ENCODE measurements around the gene MPEG1. TPM values are rescaled to one million over a fixed set of nuclear protein-coding genes. Genes with fewer than 3 reads are reported as not detected.

The MPEG1 gene
- total and polyA plus RNA-seq, 2 experiments from 2014 or later, result not detected

DNA sequence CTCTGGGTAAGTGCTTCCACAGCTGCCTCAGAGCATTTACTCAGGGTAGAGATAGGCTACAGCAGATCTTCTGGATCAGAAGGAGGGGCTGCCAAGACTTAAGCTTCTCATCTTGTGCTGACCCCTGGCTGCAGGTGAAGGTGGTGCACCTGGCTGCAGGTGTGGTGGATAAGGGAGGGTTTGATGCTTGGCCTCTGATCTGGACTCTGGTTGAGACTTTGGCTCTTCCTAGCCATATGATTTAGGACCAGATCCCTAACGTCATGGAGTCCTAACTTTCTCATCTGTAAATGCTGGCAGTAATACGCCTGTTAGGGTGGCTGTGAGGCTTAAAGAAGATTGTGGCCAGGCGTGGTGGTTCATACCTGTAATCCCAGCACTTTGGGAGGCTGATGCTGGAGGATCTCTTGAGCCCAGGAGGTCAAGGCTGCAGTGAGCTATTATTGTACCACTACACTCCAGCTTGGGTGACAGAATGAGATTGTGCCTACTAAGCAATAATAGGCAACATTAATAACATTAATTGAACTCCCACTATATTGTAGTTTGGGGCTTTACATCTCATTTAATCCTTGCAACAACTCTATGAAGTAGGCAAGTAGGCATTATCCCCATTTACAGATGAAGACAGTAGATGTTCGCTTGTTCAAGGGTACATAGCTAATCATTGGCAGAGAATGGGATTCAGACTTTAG is 30.1 kb downstream of the MPEG1 start:
- no peaks in the 10 kb centered on the region for H3K79me2 ChIP-seq (ENCODE audit: insufficient read depth)
- H3K4me2 ChIP-seq (ENCODE audit: unreplicated experiment), result no peak overlapping the region
- H3F3A ChIP-seq (ENCODE audit: insufficient read depth), result no peaks in the 10 kb centered on the region
- no peaks in the 10 kb centered on the region for H4K20me1 ChIP-seq (ENCODE audit: insufficient read depth)
- H3K4me3 ChIP-seq, result no peak overlapping the region
- H3K9me3 ChIP-seq (ENCODE audit: low read depth), result no peaks in the 10 kb centered on the region
- H2AFZ ChIP-seq, result no peak overlapping the region
- H3K27ac ChIP-seq, result no peak overlapping the region
- no peak overlapping the region for H3K9ac ChIP-seq
- TF ChIP-seq EZH2 (IDR thresholded peaks at IDR 0.05; ENCODE audit: insufficient read depth, poor library complexity, severe bottlenecking) (no peak), EZH2phosphoT487 (IDR thresholded peaks at IDR 0.05; ENCODE audit: insufficient read depth, low read depth) (no peak)
- in situ Hi-C loops (cut with MboI), result loop anchor here (25.0 kb wide), 1 partner anchor 505 kb away; no protein-coding TSS in a partner anchor
- H3K36me3 ChIP-seq (ENCODE audit: low read depth), result no peaks in the 10 kb centered on the region
- DNase-seq, result no peak
- no peaks in the 10 kb centered on the region for H3K9me2 ChIP-seq (ENCODE audit: insufficient read depth)
- H3K4me1 ChIP-seq (ENCODE audit: insufficient read depth), result no peaks in the 10 kb centered on the region
- WGBS, 2 experiments (ENCODE audit: low coverage in 1 of 2, low lambda C conversion rate in 2 of 2, missing lambda C conversion rate in 2 of 2), result 68 to 74% methylated on average over 4 of the region's 4 CpGs
- 0 out of 2 replicates have a peak, but pooled peaks cover 4% of the 10 kb centered on the region for H3K27me3 ChIP-seq (replicated peaks; ENCODE audit: insufficient read depth)

DNA sequence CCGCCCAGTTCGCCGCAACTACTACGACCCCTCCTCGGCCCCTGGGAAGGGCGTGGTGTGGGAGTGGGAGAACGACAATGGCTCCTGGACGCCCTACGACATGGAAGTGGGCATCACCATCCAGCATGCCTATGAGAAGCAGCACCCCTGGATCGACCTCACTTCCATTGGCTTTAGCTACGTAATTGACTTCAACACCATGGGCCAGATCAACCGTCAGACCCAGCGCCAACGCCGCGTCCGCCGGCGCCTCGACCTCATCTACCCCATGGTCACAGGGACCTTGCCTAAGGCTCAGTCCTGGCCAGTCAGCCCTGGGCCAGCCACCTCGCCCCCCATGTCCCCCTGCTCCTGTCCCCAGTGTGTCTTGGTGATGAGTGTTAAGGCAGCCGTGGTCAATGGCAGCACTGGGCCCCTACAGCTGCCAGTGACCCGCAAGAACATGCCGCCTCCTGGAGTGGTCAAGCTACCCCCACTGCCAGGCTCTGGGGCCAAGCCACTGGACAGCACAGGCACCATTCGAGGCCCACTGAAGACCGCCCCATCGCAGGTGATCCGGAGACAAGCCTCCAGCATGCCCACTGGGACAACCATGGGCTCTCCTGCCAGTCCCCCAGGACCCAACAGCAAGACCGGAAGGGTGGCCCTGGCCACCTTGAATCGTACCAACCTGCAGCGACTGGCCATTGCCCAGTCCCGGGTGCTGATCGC is 30.8 kb downstream of the MPEG1 start:
- H4K20me1 ChIP-seq (ENCODE audit: insufficient read depth), result no peaks in the 10 kb centered on the region
- no peak overlapping the region for H3K27ac ChIP-seq
- H3K36me3 ChIP-seq (ENCODE audit: low read depth), result no peaks in the 10 kb centered on the region
- H3K9me2 ChIP-seq (ENCODE audit: insufficient read depth), result no peaks in the 10 kb centered on the region
- no peak overlapping the region for H3K9ac ChIP-seq
- 0 out of 2 replicates have a peak, but pooled peaks cover 4% of the 10 kb centered on the region for H3K27me3 ChIP-seq (replicated peaks; ENCODE audit: insufficient read depth)
- no peak overlapping the region for H2AFZ ChIP-seq
- TF ChIP-seq EZH2phosphoT487 (IDR thresholded peaks at IDR 0.05; ENCODE audit: insufficient read depth, low read depth) (no peak), EZH2 (IDR thresholded peaks at IDR 0.05; ENCODE audit: insufficient read depth, poor library complexity, severe bottlenecking) (no peak)
- in situ Hi-C loops (cut with MboI), result loop anchor here (25.0 kb wide), 1 partner anchor 505 kb away; no protein-coding TSS in a partner anchor
- no peaks in the 10 kb centered on the region for H3K4me1 ChIP-seq (ENCODE audit: insufficient read depth)
- DNase-seq, result no peak
- no peaks in the 10 kb centered on the region for H3K9me3 ChIP-seq (ENCODE audit: low read depth)
- WGBS, 2 experiments (ENCODE audit: low coverage in 1 of 2, low lambda C conversion rate in 2 of 2, missing lambda C conversion rate in 2 of 2), result 87 to 90% methylated on average over 30 of the region's 33 CpGs
- no peak overlapping the region for H3K4me3 ChIP-seq
- H3F3A ChIP-seq (ENCODE audit: insufficient read depth), result no peaks in the 10 kb centered on the region
- no peak overlapping the region for H3K4me2 ChIP-seq (ENCODE audit: unreplicated experiment)
- no peaks in the 10 kb centered on the region for H3K79me2 ChIP-seq (ENCODE audit: insufficient read depth)

DNA sequence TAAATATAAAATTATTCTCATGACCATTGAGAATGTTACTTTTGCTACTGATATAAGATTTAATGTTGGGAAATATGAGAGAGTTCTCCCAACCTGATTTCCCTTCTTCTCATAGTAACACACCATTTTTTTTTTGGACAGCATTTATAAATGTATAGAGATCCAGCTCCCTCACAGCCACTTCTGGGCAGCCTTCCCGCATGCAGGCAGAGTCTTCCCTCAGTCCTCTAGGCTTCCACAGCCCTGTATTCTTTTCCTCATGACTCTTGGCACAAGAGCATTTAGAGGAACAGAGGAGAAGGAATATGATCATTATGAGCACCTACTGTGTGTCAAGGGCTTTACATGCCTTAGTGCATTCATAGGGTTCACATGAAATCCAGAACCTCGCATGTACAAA is 31.8 kb downstream of the MPEG1 start:
- H3K79me2 ChIP-seq (ENCODE audit: insufficient read depth), result no peaks in the 10 kb centered on the region

DNA sequence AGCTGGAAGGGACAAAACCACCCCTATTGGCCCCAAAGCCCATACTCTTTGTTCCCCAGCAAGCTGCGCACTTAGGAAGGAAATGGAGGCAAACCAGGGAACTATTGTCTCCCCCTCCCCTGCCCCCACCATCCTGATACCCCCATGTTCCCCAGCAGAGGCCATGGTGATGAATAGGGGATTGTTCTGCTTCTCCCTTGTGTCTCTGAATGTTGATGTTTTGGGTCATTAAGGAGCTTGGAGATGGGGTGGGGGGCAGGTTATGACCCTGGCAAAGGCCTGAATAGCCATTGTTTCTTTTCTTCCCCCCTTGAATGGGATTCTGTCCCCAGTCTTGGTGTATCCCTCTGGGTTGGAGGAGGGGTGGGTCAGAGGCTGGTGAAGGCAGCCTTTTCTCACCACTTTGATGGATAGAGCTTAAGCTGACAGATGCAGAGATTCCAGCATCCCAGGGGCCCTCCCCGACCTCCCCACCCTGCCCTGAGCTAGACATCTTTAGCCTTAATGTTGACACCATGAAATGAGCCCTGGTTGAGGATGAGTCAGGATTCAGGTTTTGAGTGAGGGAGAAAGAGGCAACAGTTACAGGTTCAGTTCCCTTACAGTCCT is 32.5 kb downstream of the MPEG1 start:
- no peak overlapping the region for H3K4me3 ChIP-seq
- in situ Hi-C loops (cut with MboI), result loop anchor here (25.0 kb wide), 1 partner anchor 507 kb away; no protein-coding TSS in a partner anchor
- 0 out of 2 replicates have a peak, but pooled peaks cover 4% of the 10 kb centered on the region for H3K27me3 ChIP-seq (replicated peaks; ENCODE audit: insufficient read depth)
- H3K27ac ChIP-seq, result no peak overlapping the region
- TF ChIP-seq EZH2 (IDR thresholded peaks at IDR 0.05; ENCODE audit: insufficient read depth, poor library complexity, severe bottlenecking) (no peak), EZH2phosphoT487 (IDR thresholded peaks at IDR 0.05; ENCODE audit: insufficient read depth, low read depth) (no peak)
- no peak overlapping the region for H3K4me2 ChIP-seq (ENCODE audit: unreplicated experiment)
- H3K79me2 ChIP-seq (ENCODE audit: insufficient read depth), result no peaks in the 10 kb centered on the region
- H3K9me3 ChIP-seq (ENCODE audit: low read depth), result no peaks in the 10 kb centered on the region
- H3K36me3 ChIP-seq (ENCODE audit: low read depth), result no peaks in the 10 kb centered on the region
- H3K9me2 ChIP-seq (ENCODE audit: insufficient read depth), result no peaks in the 10 kb centered on the region
- 23 to 49% methylated on average over 2 of the region's 2 CpGs for WGBS, 2 experiments (ENCODE audit: low coverage in 1 of 2, low lambda C conversion rate in 2 of 2, missing lambda C conversion rate in 2 of 2)
- no peaks in the 10 kb centered on the region for H4K20me1 ChIP-seq (ENCODE audit: insufficient read depth)
- no peaks in the 10 kb centered on the region for H3K4me1 ChIP-seq (ENCODE audit: insufficient read depth)
- H3F3A ChIP-seq (ENCODE audit: insufficient read depth), result no peaks in the 10 kb centered on the region
- H2AFZ ChIP-seq, result no peak overlapping the region
- H3K9ac ChIP-seq, result no peak overlapping the region
- no peak for DNase-seq

More for the DNA sequence above, 31.8 kb downstream of the MPEG1 start:
- 0 out of 2 replicates have a peak, but pooled peaks cover 4% of the 10 kb centered on the region for H3K27me3 ChIP-seq (replicated peaks; ENCODE audit: insufficient read depth)
- H3K36me3 ChIP-seq (ENCODE audit: low read depth), result no peaks in the 10 kb centered on the region
- no peak for DNase-seq
- no peaks in the 10 kb centered on the region for H3F3A ChIP-seq (ENCODE audit: insufficient read depth)
- H3K4me1 ChIP-seq (ENCODE audit: insufficient read depth), result no peaks in the 10 kb centered on the region
- no peak overlapping the region for H2AFZ ChIP-seq
- TF ChIP-seq EZH2 (IDR thresholded peaks at IDR 0.05; ENCODE audit: insufficient read depth, poor library complexity, severe bottlenecking) (no peak), EZH2phosphoT487 (IDR thresholded peaks at IDR 0.05; ENCODE audit: insufficient read depth, low read depth) (no peak)
- H3K4me3 ChIP-seq, result no peak overlapping the region
- no peaks in the 10 kb centered on the region for H3K9me3 ChIP-seq (ENCODE audit: low read depth)
- in situ Hi-C loops (cut with MboI), result loop anchor here (25.0 kb wide), 1 partner anchor 506 kb away; no protein-coding TSS in a partner anchor
- no peaks in the 10 kb centered on the region for H4K20me1 ChIP-seq (ENCODE audit: insufficient read depth)
- no peak overlapping the region for H3K4me2 ChIP-seq (ENCODE audit: unreplicated experiment)
- H3K9ac ChIP-seq, result no peak overlapping the region
- no peak overlapping the region for H3K27ac ChIP-seq
- WGBS, 2 experiments (ENCODE audit: low coverage in 1 of 2, low lambda C conversion rate in 2 of 2, missing lambda C conversion rate in 2 of 2), result 83 to 89% methylated on average over 2 of the region's 2 CpGs
- H3K9me2 ChIP-seq (ENCODE audit: insufficient read depth), result no peaks in the 10 kb centered on the region
